EL (cell line): Measurements from ENCODE around the gene SNRNP25.
"Not testable (repeated sequence)": the region's sequence is repeated elsewhere in the genome, so short reads cannot be mapped to it uniquely, and the experiment has no call there.

Source experiments
- DNase-seq: peaks from one replicate; pipeline ENCODE4 v3.0.0-alpha.2; 2016

SNRNP25 gene

DNA sequence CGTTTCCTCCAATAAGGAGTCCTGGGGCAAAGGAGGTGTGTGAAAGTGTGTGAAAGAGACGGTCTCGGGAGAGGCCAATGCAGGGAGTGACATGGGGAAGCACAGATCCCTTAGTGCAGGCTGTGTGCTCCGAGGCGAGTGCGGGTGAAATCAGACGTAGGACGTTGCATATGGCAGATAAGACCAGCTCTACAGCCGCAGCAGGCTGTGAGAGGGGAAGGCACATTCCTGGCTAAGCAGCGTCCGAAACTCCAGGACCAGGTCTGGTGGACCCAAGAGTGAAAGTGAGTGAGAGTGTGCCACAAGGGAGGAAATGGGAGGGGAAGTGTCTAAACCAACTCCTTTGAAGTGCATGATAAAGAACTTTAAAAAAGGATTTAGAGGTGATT is 11.6 kb upstream of the SNRNP25 start:
- DNase-seq, result no peak

DNA sequence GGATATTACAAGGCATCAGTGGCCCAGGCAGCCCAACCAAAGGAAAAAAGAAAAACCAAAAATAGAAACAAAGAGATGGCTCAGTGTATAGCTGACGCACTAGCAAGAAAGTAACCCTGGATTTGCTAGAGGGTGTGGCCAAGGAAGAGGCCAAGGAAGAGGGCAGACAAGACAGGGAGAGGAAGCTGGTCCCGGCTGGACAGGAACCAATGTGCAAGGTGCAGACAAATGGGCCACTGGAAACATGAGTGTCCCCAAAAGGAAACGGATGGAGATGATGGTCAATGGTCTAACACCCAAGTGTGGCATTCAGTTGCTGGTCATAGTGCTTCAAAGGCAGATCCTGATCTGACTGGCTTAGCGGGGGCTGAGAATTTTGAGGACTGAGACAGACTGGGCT is 10.9 kb upstream of the SNRNP25 start:
- no peak for DNase-seq

DNA sequence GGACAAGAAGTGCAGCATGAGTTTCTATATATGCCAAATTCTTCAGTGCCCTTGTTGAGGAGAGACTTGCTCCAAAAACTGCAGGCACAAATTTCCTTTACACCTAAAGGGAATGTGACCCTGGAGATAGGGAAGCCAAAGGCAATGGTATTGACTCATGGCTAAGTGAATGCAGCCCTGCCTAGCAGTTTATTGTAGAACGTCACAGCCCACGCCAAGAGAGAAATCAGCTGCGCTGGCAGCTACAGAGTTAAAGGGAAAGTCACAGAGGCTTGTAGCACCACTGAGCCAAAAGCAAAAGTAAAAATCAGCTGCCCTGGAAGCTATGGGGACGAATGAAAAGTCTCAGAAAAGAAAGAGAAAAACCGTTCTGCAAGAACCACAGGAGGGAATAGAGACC is 10.3 kb upstream of the SNRNP25 start:
- DNase-seq, result no peak

DNA sequence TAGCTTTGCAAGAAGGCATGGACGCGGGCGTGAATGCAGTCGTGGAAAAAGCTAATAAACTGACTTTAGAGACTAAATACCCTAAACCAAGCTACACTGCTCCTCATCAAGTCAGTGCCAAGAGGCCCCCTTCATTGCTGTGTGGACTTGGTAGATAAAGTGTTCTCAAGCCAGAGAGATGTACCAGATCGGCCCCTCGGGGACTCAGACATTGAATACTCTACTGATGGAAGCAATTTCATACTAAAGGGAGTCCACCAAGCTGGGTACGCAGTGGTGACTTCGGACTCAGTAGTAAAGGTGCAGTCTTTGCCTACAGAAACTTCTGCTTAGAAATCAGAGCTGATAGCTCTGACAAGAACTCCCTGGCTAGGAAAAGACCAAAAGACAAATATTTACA is 9.0 kb upstream of the SNRNP25 start:
- DNase-seq, result no peak

DNA sequence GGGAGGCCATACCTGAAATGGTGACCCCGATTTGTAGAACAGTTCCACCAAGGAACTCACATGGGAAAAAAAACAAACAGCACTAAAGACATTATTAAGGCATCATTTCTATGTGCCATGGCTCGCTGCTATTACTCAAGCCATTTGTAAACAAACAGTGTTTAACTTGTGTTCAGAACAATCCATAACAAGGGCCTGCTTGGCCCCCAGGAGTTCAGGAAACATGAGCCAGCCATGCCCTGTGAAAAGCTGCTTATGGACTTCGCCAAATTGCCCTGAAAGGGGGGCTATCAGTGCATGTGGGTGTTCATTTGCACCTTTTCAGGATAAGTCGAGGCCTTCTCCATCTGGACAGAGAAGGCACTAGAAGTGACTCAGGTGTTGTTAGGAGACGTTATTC is 8.2 kb upstream of the SNRNP25 start:
- no peak for DNase-seq

DNA sequence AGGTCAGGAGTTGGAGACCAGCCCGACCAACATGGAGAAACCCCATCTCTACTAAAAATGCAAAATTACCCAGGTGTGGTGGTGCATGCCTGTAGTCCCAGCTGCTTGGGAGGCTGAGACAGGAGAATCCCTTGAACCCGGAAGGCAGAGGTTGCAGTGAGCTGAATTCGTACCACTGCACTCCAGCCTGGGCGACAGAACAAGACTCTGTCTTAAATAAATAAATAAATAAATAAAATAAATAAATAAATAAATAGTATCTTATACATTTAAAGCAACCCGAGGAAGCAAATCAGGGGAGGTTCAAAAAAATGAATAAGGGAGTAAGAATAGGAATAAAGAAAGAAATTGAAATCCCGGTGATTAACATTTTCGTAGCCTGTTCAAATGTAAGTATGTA is 7.1 kb upstream of the SNRNP25 start:
- not testable (repeated sequence) for DNase-seq

DNA sequence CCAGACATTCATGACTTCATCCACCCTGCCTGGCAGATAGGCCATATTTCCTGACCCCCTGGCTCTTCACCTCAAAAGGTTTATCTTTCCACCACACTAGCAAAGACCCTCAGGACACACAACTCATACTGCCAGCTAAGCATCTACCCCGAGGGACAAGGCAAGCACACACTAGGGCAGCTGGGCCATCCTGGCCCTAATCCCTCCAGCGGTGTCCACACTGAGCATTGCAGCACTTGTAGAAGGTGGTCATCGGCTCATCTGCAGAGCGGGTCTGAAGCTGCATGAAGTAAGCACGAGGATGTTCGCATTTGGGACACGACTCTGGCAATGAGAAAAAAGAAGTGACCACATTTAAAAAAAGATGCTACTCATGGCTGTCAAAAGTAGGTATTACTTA is 6.4 kb upstream of the SNRNP25 start:
- DNase-seq, result no peak

GRCh38 chr16:50769-51591 is 2.6 kb upstream of the SNRNP25 start:
- no peak for DNase-seq

DNA sequence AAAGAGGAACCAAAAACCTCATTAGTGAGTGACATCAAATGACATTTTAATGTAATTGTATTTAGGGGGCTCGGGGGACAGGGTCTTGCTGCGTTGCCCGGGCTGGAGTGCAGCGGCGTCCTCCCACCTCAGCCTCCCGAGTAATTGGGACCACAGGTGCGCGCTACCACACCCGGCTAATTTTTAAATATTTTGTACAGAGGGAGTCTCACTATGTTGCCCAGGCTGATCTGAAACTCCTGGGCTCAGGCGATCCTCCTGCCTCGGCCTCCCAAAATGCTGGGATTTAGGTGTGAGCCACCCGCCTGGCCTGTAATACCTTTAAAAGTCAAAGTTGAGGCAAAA is 581 bp downstream of the SNRNP25 start:
- no peak for DNase-seq

DNA sequence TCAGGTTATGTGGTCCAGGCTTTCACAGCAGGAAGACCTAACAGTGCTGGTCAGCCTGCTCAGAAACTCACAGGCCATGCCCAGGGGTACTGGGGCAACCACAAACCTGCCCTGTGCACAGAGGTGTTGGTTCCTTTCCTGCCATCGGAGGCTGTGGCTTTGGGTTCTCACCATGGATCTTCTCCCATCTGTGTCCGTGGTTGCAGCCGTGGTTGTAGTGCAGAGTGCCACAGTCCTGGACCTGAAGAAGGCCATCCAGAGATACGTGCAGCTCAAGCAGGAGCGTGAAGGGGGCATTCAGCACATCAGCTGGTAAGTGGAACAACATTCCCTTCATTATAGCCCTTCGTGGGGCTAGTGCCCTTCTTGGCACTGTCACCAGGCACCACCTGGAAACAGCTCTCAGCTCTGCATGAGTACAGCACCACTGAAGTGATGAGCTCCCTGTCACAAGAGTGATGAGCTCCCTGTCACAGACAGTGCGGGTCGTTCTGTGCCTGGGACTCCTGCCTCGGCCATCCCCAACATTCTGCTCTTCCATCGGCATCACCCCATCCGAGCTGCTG is 2.0 kb downstream of the SNRNP25 start:
- DNase-seq, result no peak

DNA sequence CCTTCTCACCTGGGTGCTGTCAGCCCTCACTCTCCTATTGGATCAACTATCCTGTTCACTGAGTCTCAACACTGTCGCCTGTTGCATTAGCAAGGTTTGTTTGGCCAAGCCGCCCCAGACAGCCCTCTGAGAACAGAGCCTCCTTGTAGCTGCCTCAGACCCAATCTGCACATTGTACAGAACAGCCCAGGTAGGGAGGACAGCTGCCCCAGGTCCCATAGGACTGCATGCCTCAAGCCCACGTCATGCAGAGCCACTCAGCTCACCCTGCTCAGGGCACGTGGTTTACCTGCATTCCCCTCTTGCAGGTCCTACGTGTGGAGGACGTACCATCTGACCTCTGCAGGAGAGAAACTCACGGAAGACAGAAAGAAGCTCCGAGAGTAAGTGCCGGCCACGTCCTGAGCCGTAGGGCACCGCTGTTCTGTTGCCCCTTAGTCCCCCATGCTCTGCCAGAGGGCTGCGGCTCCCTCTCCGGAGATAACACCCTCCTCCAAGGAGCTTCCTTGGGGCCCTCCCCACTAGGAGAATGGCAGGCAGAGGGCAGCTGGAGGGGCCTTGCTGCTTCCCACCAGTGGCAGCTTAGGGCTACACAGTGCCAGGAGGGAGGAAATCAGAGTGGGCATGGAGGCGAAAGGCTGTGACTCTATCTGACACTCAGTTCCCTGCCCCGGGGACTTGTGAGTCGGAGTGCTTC is 2.8 kb downstream of the SNRNP25 start:
- no peak for DNase-seq

DNA sequence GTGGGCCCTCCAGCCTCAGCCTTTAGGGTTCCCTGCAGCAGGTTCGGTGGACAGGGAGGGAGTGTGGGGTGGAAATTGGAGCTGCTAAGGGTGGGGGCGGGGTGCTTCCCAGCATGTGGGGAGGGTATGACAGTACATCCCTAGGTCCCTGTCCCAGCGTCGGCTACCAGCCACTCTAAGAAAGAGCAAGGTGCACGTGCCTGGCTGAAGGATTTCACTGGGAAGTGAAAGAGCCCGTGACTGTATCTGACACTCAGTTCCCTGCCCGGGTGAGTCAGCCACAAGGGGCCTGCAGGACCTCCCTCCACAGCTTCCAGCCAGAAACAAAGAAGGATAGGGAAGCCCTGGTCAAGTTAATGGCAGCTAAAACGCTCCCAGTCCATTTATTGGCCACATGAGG is 4.1 kb downstream of the SNRNP25 start:
- peak; percentile 35 for DNase-seq

- DNase-seq, result no peak
Measured at GRCh38 chr16:58491-59439, 5.1 kb downstream of the SNRNP25 start.

DNA sequence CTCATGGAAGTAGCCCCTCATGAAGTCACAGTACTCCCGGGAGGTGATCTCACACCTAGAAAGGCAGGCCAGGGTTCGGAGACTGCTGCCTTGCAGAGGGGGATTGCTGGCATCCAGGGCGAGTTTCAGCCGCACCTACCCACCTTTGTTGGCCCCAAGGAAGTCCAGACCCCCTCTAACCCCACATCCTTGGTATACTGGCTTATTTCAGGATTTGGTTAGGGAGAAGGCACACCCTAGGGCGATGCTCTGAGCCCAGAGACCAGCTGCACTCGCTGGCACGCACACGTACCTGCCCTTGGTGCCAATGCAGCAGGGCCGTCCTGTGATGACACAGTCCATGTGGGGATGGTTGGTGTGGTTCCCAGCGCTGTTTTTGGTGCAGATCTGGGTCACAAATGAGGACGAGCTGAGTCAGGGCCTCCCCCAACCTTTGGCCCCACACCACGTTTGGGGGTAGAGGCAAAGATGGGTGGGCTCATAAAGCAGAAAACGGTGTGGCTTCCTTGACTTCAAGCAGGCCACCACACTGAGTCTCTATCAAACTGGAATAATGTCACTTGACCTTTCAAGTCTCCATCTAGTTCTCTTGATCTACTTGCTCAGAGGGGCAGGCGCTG is 5.9 kb downstream of the SNRNP25 start:
- no peak for DNase-seq

DNA sequence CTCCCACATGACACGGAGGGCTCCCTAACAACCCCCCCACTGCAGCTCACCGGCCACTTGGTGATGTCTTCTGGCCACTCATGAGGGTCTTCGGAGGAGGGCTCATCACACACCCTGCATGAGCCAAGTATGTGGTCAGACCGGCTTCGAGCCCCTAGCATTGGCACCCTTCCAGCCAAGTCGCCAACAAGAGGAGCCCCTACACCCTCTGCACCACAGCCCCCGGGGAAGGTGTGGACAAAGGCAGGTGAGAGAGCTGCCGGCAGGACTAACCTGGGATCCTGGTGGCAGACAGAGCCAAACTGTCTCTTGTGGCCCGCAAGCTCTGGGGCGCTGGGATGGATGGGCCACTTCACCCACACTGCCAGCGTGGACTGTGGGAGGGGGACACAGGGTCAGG is 6.5 kb downstream of the SNRNP25 start:
- no peak for DNase-seq

GRCh38 chr16:60929-61878 is 7.6 kb downstream of the SNRNP25 start:
- DNase-seq, result no peak

- no peak for DNase-seq
Measured at GRCh38 chr16:61879-62281, 8.3 kb downstream of the SNRNP25 start.

DNA sequence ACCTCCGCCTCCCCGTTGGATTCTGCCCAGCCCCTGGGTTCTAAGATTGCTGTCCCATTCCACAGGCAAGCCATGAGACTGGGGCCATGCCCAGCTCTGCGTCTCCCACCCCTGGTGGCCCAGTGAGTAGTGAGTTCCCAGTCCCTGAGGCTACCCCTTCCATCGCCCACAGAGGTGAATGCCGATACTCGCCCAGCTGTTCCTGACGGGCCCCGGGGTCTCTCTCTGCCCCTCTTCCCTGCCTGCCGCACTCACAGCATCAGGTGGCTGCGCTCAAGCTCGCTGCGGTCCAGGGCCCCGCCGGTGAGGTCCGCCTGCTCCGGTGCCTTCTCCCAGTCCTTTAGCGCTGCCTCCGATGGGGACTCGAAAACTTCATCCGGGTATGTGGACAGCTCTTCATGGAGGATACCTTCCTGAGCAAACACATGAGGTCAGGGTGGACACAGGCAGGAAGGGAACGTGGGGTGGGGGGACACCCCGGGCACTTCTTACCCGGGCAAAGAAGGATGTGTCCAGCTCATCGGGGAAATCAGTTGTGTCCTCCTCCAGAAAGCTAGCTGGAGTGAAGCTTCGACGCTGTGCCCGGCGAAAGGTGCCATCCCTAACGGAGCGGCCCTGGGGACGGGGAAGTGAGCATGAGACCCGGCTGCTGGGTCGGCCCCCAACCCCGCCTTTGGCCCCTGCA is 8.8 kb downstream of the SNRNP25 start:
- no peak for DNase-seq

- DNase-seq, result no peak
Measured at GRCh38 chr16:62968-63391, 9.4 kb downstream of the SNRNP25 start.

GRCh38 chr16:63466-63865 is 9.8 kb downstream of the SNRNP25 start:
- DNase-seq, result no peak
